Cardiac fibroblast (primary cell): Measurements from ENCODE around the gene GRK2.

Source experiments
- DNase-seq, 2 donors: peaks; one replicate each; pipeline versions ENCODE4 v3.0.0 to v3.0.0-alpha.2; 2010; ENCODE audit warnings: low read depth in 2 of 2
- H3K4me3 ChIP-seq, 2 donors: replicated peaks in 1 of 2; 1 replicate in 1 of 2; 2 replicates in 1 of 2; pipeline ENCODE4 v1.5.1; 2011; ENCODE audit warnings: low read depth in 2 of 2, low read length in 2 of 2, mild to moderate bottlenecking in 2 of 2, moderate library complexity in 1 of 2
- TF ChIP-seq, protein P1 (sequence below): IDR thresholded peaks from one replicate; pipeline ENCODE4 v1.5.1; 2011; ENCODE audit warnings: low read depth, mild to moderate bottlenecking, low read length, inconsistent platforms

The GRK2 gene

DNA sequence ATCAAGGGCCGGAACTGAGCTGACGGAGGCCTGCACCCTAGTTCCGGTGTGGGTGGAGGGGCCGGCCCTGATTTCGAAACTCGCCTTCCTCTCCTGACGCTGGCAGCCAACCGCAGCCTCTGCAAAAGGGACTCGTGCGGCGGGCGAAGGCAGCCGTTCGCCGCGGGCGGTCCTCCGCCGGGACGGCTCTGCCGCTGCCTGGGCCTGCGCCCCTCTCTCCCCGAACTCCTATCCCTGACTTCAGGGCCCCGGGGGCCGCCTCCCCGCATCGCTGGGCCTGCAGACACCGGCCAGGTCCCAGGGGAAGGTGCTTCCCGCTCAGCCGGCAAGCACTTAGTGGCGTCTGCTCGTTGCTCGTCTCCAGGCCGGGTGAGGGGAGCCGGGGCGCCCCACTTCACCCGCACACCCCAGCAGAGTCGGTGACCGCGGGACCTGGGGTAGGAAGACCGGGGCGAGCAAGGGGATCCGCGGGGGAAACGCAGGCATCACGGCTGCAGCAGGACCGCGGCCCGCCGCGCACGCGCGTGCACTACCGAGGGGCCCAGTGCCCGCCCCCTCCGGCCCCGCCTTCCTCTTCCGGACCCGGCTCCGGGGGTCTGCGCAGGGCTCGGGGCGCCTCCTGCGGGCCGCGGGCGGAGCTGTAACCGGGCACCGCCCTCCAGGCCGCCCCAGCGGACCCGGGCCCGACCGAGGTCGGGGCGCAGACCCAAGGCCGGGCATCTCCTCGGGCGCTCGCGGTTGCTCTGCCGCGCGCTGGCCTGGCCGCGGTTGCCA lies 22.4 kb downstream of the GRK2 start:
- TF ChIP-seq, protein P1, sequence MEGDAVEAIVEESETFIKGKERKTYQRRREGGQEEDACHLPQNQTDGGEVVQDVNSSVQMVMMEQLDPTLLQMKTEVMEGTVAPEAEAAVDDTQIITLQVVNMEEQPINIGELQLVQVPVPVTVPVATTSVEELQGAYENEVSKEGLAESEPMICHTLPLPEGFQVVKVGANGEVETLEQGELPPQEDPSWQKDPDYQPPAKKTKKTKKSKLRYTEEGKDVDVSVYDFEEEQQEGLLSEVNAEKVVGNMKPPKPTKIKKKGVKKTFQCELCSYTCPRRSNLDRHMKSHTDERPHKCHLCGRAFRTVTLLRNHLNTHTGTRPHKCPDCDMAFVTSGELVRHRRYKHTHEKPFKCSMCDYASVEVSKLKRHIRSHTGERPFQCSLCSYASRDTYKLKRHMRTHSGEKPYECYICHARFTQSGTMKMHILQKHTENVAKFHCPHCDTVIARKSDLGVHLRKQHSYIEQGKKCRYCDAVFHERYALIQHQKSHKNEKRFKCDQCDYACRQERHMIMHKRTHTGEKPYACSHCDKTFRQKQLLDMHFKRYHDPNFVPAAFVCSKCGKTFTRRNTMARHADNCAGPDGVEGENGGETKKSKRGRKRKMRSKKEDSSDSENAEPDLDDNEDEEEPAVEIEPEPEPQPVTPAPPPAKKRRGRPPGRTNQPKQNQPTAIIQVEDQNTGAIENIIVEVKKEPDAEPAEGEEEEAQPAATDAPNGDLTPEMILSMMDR: no peak
- peak overlapping the region; percentile 75 to 81 for H3K4me3 ChIP-seq
- DNase-seq: peak; percentile 92 to 97

DNA sequence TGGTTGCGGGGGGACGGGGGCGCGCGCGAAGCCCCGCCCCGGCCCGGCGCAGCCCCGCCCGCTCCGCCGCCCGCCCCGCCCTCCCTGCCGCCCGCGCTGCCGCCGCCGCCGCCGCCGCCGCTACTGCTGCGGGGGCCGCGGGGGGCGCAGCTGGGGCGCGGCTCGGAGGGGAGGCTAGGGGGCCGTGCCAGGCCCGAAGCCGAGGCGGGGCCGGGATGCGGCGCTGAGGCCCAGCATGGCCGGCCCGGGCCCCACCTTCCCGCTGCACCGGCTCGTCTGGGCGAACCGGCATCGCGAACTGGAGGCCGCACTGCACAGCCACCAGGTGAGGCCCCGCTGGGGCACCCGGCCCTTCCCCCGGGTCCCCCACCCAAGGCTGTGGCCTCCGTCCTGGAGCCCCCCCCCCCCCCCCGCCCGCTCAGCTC lies 23.0 kb downstream of the GRK2 start, which contains the start of gene ANKRD13D:
ANKRD13D (plus strand) TSS at position 78 of the 425 bp plus-strand sequence; CDS start at position 236, 158 bp downstream.
- DNase-seq: no peak

DNA sequence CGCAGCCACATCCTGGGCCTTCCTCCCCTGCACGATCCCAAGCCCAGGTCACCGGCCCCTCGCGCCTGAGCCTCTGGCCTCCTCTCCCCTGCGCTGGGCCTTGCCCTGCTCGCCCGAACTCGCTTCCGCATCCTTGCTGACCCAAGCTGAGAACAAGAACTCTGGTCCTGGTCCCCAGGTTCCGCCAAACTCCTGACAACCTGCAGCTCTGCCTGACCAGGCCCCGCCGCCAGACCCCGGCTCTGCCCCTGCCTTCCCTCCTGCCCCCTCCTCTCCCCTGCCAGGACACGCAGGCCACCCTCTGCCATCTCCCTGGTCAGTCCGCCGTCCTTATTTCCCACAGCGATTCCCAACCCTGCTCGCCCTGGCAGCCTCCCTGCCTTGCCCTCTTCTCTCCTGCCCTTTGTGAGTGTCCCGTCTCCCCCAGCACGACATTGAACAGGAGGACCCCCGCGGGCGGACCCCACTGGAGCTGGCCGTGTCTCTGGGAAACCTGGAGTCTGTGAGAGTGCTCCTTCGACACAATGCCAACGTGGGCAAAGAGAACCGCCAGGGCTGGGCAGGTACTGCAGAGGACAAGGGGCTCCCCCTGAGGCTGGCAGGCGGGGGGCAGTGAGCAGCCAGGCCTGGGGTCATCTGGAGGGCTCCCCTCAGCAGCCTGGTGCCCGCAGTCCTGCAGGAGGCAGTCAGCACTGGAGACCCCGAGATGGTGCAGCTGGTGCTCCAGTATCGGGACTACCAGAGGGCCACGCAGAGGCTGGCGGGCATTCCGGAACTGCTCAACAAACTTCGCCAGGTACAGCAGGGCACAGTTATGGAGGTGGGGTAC lies 23.6 kb downstream of the GRK2 start:
- TF ChIP-seq, protein P1: no peak
- peak overlapping the region; percentile 75 to 76 for H3K4me3 ChIP-seq
- peak in 1 of 2 donors; percentile 33 for DNase-seq

More for the DNA sequence above, 23.0 kb downstream of the GRK2 start, which contains the start of gene ANKRD13D:
- TF ChIP-seq, protein P1: no peak
- H3K4me3 ChIP-seq: peak within 1 kb of the TSS; percentile 75 to 81

DNA sequence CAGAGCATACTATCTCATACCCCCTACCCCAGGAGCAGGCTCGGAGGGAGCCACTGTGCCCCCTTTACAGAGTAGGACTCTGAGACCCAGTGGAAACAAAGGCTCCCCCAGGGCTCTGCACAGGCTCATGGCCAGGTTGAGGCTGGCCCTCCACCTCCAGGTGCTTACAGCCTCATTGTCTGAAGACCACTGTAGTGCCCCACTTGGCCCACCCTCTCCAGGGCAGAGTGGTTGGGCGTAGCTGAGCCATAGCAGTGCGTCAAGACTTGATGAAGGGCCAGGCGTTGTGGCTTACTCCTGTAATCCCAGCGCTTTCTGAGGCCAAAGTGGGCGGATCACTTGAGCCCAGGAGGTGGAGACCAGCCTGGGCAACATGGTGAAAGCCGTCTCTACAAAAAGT lies 24.5 kb downstream of the GRK2 start:
- TF ChIP-seq, protein P1: no peak
- H3K4me3 ChIP-seq: no peak overlapping the region
- peak; percentile 47 to 74 for DNase-seq

DNA sequence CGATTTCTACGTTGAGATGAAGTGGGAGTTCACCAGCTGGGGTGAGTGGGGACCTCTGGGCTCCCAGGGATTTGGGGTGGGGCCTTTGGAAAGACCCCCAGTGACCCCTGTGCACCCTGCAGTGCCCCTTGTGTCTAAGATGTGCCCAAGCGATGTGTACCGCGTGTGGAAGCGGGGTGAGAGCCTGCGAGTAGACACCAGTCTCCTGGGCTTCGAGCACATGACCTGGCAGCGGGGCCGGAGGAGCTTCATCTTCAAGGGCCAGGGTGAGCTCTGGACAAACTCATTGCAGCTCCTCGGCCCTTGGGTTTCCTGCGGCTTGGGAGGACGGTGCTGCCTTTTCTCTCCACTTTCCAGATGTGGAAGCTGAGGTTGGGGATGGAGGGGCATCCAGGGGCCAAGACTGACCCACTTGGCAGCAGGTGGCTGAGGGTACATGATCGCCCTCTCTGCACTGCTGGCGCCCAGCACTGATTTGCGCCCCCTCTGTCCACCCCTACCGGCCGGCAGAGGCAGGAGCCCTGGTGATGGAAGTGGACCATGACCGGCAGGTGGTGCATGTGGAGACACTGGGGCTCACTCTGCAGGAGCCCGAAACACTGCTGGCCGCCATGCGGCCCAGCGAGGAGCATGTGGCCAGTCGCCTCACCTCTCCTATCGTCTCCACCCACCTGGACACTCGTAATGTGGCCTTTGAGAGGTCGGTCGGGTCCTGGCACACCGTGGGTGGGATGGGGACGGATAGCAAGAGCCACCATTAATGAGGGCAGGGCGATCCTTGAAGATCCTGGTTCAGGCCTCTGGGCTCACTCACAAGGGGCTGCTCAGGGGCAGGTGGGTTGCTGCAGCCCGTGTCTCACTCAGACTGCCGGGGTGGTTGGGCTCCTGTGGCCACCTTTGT lies 25.5 kb downstream of the GRK2 start:
- H3K4me3 ChIP-seq: no peak overlapping the region
- no peak for DNase-seq
- TF ChIP-seq, protein P1: no peak

DNA sequence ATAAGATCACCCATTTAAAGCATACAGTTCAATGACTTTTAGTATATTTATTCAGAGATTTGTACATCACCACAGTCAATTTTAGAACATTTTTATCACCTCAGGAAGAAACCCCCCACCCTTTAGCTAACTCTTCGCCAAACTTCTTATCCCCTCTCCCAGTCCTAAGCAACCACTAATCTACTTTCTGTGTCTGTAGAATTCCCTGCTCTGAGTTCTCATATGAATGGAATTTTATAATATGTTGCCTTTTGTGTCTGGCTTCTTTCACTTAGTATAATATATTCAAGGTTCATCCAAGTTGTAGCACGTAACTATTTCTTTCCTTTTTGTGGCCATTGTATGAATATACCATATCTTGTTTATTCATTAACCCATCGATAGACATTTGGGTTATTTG lies 26.4 kb downstream of the GRK2 start:
- H3K4me3 ChIP-seq: no peak overlapping the region
- DNase-seq: no peak
- TF ChIP-seq, protein P1: no peak
